ENCODE data around the gene MED13L.

GRCh38 chr12:116053479-116054200 lies 223.9 kb downstream of the MED13L start:
- TF ChIP-seq CTCF (IDR thresholded peaks at IDR 0.05) = no peak
- no peak for TF ChIP-seq POLR2A (IDR thresholded peaks at IDR 0.05)

Measured in thyroid gland (tissue), 4 donors.